SK-N-SH treated with all-trans-retinoic acid at 6 μM for 48 hours (cell line): ENCODE measurements around the gene JARID2.
A peak's percentile ranks its signal among the peaks of the same experiment; 100 is the strongest.

Experiments used
- ATAC-seq: fragments of 200-7000 bp; cut with Tn5 transposase; 3 replicates; pipeline ENCODE4 v1.9.1; 2020; ENCODE audit warnings: mild to moderate bottlenecking, moderate library complexity
- ARNTL ChIP-seq: fragments of 450-650 bp; formaldehyde crosslinking; IDR thresholded peaks from 2 replicates; pipeline ENCODE4 v1.5.0; 2020; ENCODE audit warnings: low read depth, mild to moderate bottlenecking, moderate library complexity, borderline replicate concordance
- BACH2 ChIP-seq: fragments of 250-450 bp; sonication (Bioruptor Pico); IDR thresholded peaks from 2 replicates; pipeline ENCODE4 v1.9.0; 2021; ENCODE audit warnings: mild to moderate bottlenecking, borderline replicate concordance
- CSDC2 ChIP-seq: fragments of 250-450 bp; sonication (Bioruptor Pico); IDR thresholded peaks from 2 replicates; pipeline ENCODE4 v1.5.0; 2020; ENCODE audit warnings: mild to moderate bottlenecking, moderate library complexity
- ESRRG ChIP-seq: fragments of 250-450 bp; sonication (Bioruptor Pico); IDR thresholded peaks from 2 replicates; pipeline ENCODE4 v1.6.1; 2021; ENCODE audit warnings: mild to moderate bottlenecking
- GLIS3 ChIP-seq: fragments of 250-450 bp; sonication (Bioruptor Pico); IDR thresholded peaks from 2 replicates; pipeline ENCODE4 v1.5.0; 2020; ENCODE audit warnings: mild to moderate bottlenecking, moderate library complexity
- ISL1 ChIP-seq: fragments of 250-450 bp; sonication (Bioruptor Pico); IDR thresholded peaks from 2 replicates; pipeline ENCODE4 v2.1.2; 2022; ENCODE audit warnings: mild to moderate bottlenecking, moderate library complexity
- OSR1 ChIP-seq: fragments of 250-450 bp; sonication (Bioruptor Pico); IDR thresholded peaks from 2 replicates; pipeline ENCODE4 v1.8.0; 2022; ENCODE audit warnings: moderate library complexity, mild to moderate bottlenecking, inconsistent platforms
- PPARA ChIP-seq: fragments of 250-450 bp; sonication (Bioruptor Pico); IDR thresholded peaks from 2 replicates; pipeline ENCODE4 v1.5.0; 2020; ENCODE audit warnings: mild to moderate bottlenecking, borderline replicate concordance
- RARB ChIP-seq: fragments of 250-450 bp; sonication (Bioruptor Pico); IDR thresholded peaks from 2 replicates; pipeline ENCODE4 v1.8.0; 2021; ENCODE audit warnings: mild to moderate bottlenecking, moderate library complexity
- SNAI2 ChIP-seq: fragments of 250-450 bp; sonication (Bioruptor Pico); IDR thresholded peaks from 2 replicates; pipeline ENCODE4 v1.5.0; 2020; ENCODE audit warnings: mild to moderate bottlenecking, moderate library complexity
- TCF4 ChIP-seq: fragments of 250-450 bp; sonication (Bioruptor Pico); IDR thresholded peaks from 2 replicates; pipeline ENCODE4 v1.8.0; 2021; ENCODE audit warnings: mild to moderate bottlenecking, moderate library complexity, borderline replicate concordance
- TOX ChIP-seq: fragments of 250-450 bp; sonication (Bioruptor Pico); IDR thresholded peaks from 2 replicates; pipeline ENCODE4 v1.8.0; 2021; ENCODE audit warnings: mild to moderate bottlenecking, moderate library complexity, borderline replicate concordance
- ZC3H10 ChIP-seq: fragments of 250-450 bp; sonication (Bioruptor Pico); IDR thresholded peaks from 2 replicates; pipeline ENCODE4 v1.5.1; 2021; ENCODE audit warnings: mild to moderate bottlenecking, moderate library complexity
- ZFP3 ChIP-seq: fragments of 250-450 bp; sonication (Bioruptor Pico); IDR thresholded peaks from 2 replicates; pipeline ENCODE4 v1.5.0; 2020; ENCODE audit warnings: mild to moderate bottlenecking, moderate library complexity
- ZFP30 ChIP-seq: fragments of 450-650 bp; formaldehyde crosslinking; IDR thresholded peaks from 2 replicates; pipeline ENCODE4 v1.5.0; 2022; ENCODE audit warnings: mild to moderate bottlenecking, moderate library complexity
- ZNF565 ChIP-seq: fragments of 450-650 bp; formaldehyde crosslinking; conservative IDR thresholded peaks from 2 replicates; pipeline ENCODE4 v1.5.0; 2020; ENCODE audit warnings: low read depth, mild to moderate bottlenecking, moderate library complexity
- ZNF70 ChIP-seq: fragments of 450-650 bp; formaldehyde crosslinking; IDR thresholded peaks from 2 replicates; pipeline ENCODE4 v1.5.0; 2020; ENCODE audit warnings: mild to moderate bottlenecking, moderate library complexity
- ZNF8 ChIP-seq: fragments of 450-650 bp; formaldehyde crosslinking; IDR thresholded peaks from 2 replicates; pipeline ENCODE4 v1.5.0; 2020; ENCODE audit warnings: mild to moderate bottlenecking, moderate library complexity
- TF ChIP-seq, protein P1 (sequence below): fragments of 250-450 bp; sonication (Bioruptor Pico); IDR thresholded peaks from 2 replicates; pipeline ENCODE4 v1.8.0; 2020; ENCODE audit warnings: mild to moderate bottlenecking, moderate library complexity, borderline replicate concordance
- TF ChIP-seq, protein P2 (sequence below): fragments of 250-450 bp; sonication (Bioruptor Pico); IDR thresholded peaks from 2 replicates; pipeline ENCODE4 v1.8.0; 2021; ENCODE audit warnings: low read depth, mild to moderate bottlenecking, moderate library complexity, borderline replicate concordance
- TF ChIP-seq, protein P3 (sequence below): fragments of 250-450 bp; sonication (Bioruptor Pico); IDR thresholded peaks from 2 replicates; pipeline ENCODE4 v1.5.1; 2021; ENCODE audit warnings: mild to moderate bottlenecking, moderate library complexity
- TF ChIP-seq, protein P4 (sequence below): fragments of 250-450 bp; sonication (Bioruptor Pico); IDR thresholded peaks from 2 replicates; pipeline ENCODE4 v1.5.1; 2020; ENCODE audit warnings: low read depth, mild to moderate bottlenecking, moderate library complexity

JARID2 gene

DNA sequence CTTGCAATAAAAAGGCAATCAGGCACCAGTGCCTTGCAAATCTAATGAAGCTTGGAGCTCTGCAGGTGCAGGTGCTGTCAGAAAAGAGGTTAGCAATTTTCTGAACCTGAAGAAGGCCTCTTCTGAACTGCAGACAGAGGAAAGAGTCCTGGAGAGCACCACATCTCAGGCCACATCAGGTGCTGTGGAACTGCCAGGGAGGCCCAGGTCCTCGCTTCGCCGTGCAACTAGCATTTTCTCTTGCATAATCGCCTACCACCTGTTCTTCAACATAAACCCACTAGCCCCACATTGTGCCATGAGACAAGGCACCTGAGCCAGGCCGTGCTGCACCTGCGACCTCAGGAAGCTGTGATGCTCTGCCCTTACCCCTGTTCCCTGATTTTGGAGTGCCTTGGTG lies 229.4 kb downstream of the JARID2 start:
- no peak for ATAC-seq
- TF ChIP-seq ZFP3 (CRISPR knock-in tag) (no peak), ZNF70 (no peak), ZNF8 (CRISPR knock-in tag) (no peak), ISL1 (CRISPR knock-in tag) (no peak), SNAI2 (CRISPR knock-in tag) (no peak), ZNF565 (CRISPR knock-in tag) (no peak)
- TF ChIP-seq, protein P1, sequence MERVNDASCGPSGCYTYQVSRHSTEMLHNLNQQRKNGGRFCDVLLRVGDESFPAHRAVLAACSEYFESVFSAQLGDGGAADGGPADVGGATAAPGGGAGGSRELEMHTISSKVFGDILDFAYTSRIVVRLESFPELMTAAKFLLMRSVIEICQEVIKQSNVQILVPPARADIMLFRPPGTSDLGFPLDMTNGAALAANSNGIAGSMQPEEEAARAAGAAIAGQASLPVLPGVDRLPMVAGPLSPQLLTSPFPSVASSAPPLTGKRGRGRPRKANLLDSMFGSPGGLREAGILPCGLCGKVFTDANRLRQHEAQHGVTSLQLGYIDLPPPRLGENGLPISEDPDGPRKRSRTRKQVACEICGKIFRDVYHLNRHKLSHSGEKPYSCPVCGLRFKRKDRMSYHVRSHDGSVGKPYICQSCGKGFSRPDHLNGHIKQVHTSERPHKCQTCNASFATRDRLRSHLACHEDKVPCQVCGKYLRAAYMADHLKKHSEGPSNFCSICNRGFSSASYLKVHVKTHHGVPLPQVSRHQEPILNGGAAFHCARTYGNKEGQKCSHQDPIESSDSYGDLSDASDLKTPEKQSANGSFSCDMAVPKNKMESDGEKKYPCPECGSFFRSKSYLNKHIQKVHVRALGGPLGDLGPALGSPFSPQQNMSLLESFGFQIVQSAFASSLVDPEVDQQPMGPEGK, result no peak

DNA sequence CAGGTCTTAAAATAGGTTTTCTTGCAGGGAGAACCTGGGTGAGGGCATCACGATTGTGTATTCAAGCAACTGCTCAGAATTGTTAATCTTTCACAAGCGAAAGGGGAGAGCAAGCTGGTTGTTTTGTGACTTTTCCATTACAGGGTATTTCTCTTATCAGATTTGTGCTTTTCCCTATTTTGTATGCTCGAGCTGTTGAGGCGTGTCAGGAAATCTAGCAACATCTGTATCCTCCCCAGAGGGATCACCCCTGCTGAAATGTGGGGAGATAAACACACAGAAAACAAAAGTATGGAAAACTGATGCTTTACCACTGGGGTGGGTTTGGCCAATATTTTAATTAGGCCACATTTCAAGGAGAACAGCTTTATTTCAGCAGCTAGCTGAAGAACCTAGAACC lies 230.0 kb downstream of the JARID2 start:
- no peak for ATAC-seq
- TF ChIP-seq ZNF565 (CRISPR knock-in tag), result no peak
- TF ChIP-seq, protein P2, sequence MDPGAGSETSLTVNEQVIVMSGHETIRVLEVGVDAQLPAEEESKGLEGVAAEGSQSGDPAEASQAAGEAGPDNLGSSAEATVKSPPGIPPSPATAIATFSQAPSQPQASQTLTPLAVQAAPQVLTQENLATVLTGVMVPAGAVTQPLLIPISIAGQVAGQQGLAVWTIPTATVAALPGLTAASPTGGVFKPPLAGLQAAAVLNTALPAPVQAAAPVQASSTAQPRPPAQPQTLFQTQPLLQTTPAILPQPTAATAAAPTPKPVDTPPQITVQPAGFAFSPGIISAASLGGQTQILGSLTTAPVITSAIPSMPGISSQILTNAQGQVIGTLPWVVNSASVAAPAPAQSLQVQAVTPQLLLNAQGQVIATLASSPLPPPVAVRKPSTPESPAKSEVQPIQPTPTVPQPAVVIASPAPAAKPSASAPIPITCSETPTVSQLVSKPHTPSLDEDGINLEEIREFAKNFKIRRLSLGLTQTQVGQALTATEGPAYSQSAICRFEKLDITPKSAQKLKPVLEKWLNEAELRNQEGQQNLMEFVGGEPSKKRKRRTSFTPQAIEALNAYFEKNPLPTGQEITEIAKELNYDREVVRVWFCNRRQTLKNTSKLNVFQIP, result no peak
- no peak for TF ChIP-seq ZFP3 (CRISPR knock-in tag)
- TF ChIP-seq, protein P1, result no peak
- TF ChIP-seq CSDC2, result no peak
- no peak for TF ChIP-seq PPARA (CRISPR knock-in tag)
- TF ChIP-seq TOX (CRISPR knock-in tag), result no peak
- TF ChIP-seq ISL1 (CRISPR knock-in tag), result no peak
- no peak for TF ChIP-seq BACH2 (CRISPR knock-in tag)
- TF ChIP-seq TCF4 (CRISPR knock-in tag), result no peak
- TF ChIP-seq ZNF8 (CRISPR knock-in tag), result no peak
- TF ChIP-seq, protein P3, sequence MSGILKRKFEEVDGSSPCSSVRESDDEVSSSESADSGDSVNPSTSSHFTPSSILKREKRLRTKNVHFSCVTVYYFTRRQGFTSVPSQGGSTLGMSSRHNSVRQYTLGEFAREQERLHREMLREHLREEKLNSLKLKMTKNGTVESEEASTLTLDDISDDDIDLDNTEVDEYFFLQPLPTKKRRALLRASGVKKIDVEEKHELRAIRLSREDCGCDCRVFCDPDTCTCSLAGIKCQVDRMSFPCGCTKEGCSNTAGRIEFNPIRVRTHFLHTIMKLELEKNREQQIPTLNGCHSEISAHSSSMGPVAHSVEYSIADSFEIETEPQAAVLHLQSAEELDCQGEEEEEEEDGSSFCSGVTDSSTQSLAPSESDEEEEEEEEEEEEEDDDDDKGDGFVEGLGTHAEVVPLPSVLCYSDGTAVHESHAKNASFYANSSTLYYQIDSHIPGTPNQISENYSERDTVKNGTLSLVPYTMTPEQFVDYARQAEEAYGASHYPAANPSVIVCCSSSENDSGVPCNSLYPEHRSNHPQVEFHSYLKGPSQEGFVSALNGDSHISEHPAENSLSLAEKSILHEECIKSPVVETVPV (CRISPR knock-in tag), result no peak
- TF ChIP-seq, protein P4, sequence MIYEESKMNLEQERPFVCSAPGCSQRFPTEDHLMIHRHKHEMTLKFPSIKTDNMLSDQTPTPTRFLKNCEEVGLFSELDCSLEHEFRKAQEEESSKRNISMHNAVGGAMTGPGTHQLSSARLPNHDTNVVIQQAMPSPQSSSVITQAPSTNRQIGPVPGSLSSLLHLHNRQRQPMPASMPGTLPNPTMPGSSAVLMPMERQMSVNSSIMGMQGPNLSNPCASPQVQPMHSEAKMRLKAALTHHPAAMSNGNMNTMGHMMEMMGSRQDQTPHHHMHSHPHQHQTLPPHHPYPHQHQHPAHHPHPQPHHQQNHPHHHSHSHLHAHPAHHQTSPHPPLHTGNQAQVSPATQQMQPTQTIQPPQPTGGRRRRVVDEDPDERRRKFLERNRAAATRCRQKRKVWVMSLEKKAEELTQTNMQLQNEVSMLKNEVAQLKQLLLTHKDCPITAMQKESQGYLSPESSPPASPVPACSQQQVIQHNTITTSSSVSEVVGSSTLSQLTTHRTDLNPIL, result no peak
- no peak for TF ChIP-seq ARNTL (CRISPR knock-in tag)
- no peak for TF ChIP-seq RARB
- no peak for TF ChIP-seq ZC3H10 (CRISPR knock-in tag)
- no peak for TF ChIP-seq ZNF70
- TF ChIP-seq GLIS3 (CRISPR knock-in tag), result no peak
- TF ChIP-seq SNAI2 (CRISPR knock-in tag), result no peak
- TF ChIP-seq OSR1, result no peak

DNA sequence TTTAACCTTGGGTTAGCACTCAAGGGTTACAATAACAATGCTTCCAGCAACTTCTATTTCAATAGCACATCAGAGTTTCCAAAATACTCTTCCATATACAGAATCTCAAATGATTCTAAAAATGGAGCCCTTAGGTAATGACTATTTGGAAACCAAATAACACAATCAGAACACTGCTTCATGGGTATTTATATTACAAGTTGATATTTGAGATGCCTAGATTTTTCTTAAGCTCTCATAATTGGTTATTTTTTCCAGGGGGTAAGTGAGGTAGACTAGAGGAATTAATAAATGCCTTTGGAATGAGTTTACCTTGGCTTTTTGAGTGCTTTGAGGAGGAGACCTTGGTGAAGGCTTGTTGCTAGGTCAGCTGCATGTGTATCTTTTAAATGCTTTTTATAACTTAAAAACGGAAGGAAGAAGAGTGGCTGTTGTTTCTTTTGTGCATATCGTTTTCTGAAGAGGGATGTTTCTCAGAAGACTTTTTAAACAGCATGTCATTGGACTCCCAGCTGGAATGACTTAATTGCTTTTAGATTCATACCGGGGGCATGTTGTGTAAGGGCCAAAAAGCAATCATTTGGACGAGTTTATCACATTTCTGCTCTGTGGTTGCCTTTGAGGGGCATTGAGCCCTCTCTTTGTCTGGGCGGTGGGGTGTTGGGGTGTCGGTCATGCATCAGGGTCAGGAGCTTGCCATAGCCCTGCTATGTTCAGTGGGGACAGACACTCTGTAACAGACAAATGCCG lies 230.9 kb downstream of the JARID2 start:
- TF ChIP-seq GLIS3 (CRISPR knock-in tag) (no peak), CSDC2 (no peak), ESRRG (CRISPR knock-in tag) (no peak), OSR1 (no peak), ZC3H10 (CRISPR knock-in tag) (no peak), ZFP30 (CRISPR knock-in tag) (no peak), TOX (CRISPR knock-in tag) (no peak), ARNTL (CRISPR knock-in tag) (no peak), PPARA (CRISPR knock-in tag) (no peak)
- TF ChIP-seq, protein P4, result no peak
- TF ChIP-seq, protein P3 (CRISPR knock-in tag), result no peak
- ATAC-seq, result peak; percentile 49; the same call in 2 of the 3 replicates
